Neural progenitor cell (in vitro differentiated cells): Measurements from ENCODE around the gene D2HGDH. TPM values are rescaled to one million over a fixed set of nuclear protein-coding genes. Genes with fewer than 3 reads are reported as not detected.

ENCODE experiments used
- DNase-seq: peaks from one replicate; pipeline ENCODE4 v3.0.0-alpha.2; 2016; ENCODE audit warnings: low spot score
- H2AFZ ChIP-seq: fragments of 200-600 bp; sonication (generic); replicated peaks from 2 replicates; pipeline ENCODE4 v1.6.1; 2016; ENCODE audit warnings: antibody characterized with exemption
- H3F3A ChIP-seq: fragments of 200-600 bp; sonication (generic); 2 replicates; pipeline ENCODE4 v1.6.1; 2016; ENCODE audit warnings: antibody characterized with exemption, low read depth
- H3K27ac ChIP-seq: fragments of 200-600 bp; sonication (generic); 2 replicates; pipeline ENCODE4 v1.5.1; 2016; ENCODE audit warnings: mild to moderate bottlenecking
- H3K27me3 ChIP-seq: fragments of 200-600 bp; sonication (generic); 2 replicates; pipeline ENCODE4 v1.6.1; 2016; ENCODE audit warnings: mild to moderate bottlenecking, moderate library complexity
- H3K36me3 ChIP-seq: fragments of 200-600 bp; sonication (generic); 2 replicates; pipeline ENCODE4 v1.5.1; 2016
- H3K4me1 ChIP-seq: fragments of 200-600 bp; sonication (generic); 2 replicates; pipeline ENCODE4 v1.6.1; 2016; ENCODE audit warnings: mixed run types
- H3K4me2 ChIP-seq: fragments of 200-600 bp; sonication (generic); 2 replicates; pipeline ENCODE4 v1.6.1; 2016
- H3K4me3 ChIP-seq: fragments of 200-600 bp; sonication (generic); 2 replicates; pipeline ENCODE4 v1.5.1; 2016
- H3K79me2 ChIP-seq: fragments of 200-600 bp; sonication (generic); 2 replicates; pipeline ENCODE4 v1.6.1; 2016; ENCODE audit warnings: low read depth
- H3K9ac ChIP-seq: fragments of 200-600 bp; sonication (generic); 2 replicates; pipeline ENCODE4 v1.6.1; 2016
- H3K9me3 ChIP-seq: fragments of 200-600 bp; sonication (generic); 2 replicates; pipeline ENCODE4 v1.5.1; 2016; ENCODE audit warnings: low read depth
- H4K20me1 ChIP-seq: fragments of 200-600 bp; sonication (generic); 2 replicates; pipeline ENCODE4 v1.6.1; 2016; ENCODE audit warnings: low read depth
- H3K27ac Mint-ChIP-seq: 3 replicates; pipeline ENCODE4 v1.8.0; 2021; ENCODE audit warnings: mixed read lengths
- H3K27me3 Mint-ChIP-seq: 2 replicates; pipeline ENCODE4 v1.8.0; 2022; ENCODE audit warnings: low read depth, mild to moderate bottlenecking, inconsistent platforms, moderate library complexity, mixed read lengths; ENCODE audit not compliant: insufficient read depth
- H3K36me3 Mint-ChIP-seq: 3 replicates; pipeline ENCODE4 v1.8.0; 2021; ENCODE audit warnings: mixed read lengths
- H3K4me1 Mint-ChIP-seq: 3 replicates; pipeline ENCODE4 v1.8.0; 2021; ENCODE audit warnings: mixed read lengths
- H3K4me3 Mint-ChIP-seq: 3 replicates; pipeline ENCODE4 v1.8.0; 2021; ENCODE audit warnings: mild to moderate bottlenecking, moderate library complexity, mixed read lengths
- H3K9me3 Mint-ChIP-seq: 3 replicates; pipeline ENCODE4 v1.8.0; 2020; ENCODE audit warnings: mixed read lengths
- EZH2 ChIP-seq: fragments of 200-600 bp; sonication (generic); IDR thresholded peaks from 2 replicates; pipeline ENCODE4 v1.6.1; 2017; ENCODE audit warnings: antibody characterized with exemption, mild to moderate bottlenecking, moderate library complexity
- EZH2phosphoT487 ChIP-seq: fragments of 200-600 bp; sonication (generic); IDR thresholded peaks from 2 replicates; pipeline ENCODE4 v1.6.1; 2017; ENCODE audit warnings: antibody characterized with exemption
- total RNA-seq: library from RNA; depleted of rRNA; stranded (reverse); fragments of >200 nt; gene quantifications from 2 replicates; pipeline ENCODE4 v1.2.3, GENCODE V29; 2015; ENCODE audit warnings: low replicate concordance
- TF ChIP-seq, protein P1 (sequence below): fragments of 200-600 bp; sonication (generic); IDR thresholded peaks from 2 replicates; pipeline ENCODE4 v1.5.1; 2017; ENCODE audit warnings: antibody characterized with exemption, mild to moderate bottlenecking

The D2HGDH gene
- total RNA-seq, 1 donor from 2014 or later, result 3.5 TPM

DNA sequence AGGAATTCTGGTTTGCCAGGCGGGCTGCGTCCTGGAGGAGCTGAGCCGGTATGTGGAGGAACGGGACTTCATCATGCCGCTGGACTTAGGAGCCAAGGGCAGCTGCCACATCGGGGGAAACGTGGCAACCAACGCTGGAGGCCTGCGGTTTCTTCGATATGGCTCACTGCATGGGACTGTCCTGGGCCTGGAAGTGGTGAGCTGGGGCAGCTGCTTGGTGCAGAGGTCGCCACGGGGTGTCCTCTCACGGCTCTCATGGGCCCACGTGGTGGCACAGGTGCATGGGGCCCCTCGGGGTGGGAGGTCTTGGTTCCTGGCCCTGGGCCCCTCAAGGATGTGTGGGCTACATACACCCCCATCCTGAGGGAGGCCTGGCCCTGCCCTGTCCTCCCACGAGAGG, 9.2 kb downstream of the D2HGDH start:
- H3K9me3 ChIP-seq, result no peaks in the 10 kb centered on the region
- H3K79me2 ChIP-seq, result no peaks in the 10 kb centered on the region
- H3K4me3 Mint-ChIP-seq, result no peak overlapping the region
- H3K27me3 Mint-ChIP-seq, result no peaks in the 10 kb centered on the region
- no peak overlapping the region for H3K27ac Mint-ChIP-seq
- H3K27ac ChIP-seq, result no peak overlapping the region
- no peaks in the 10 kb centered on the region for H3K4me1 Mint-ChIP-seq
- H3K4me3 ChIP-seq, result no peak overlapping the region
- H3K36me3 ChIP-seq, result no peaks in the 10 kb centered on the region
- no peaks in the 10 kb centered on the region for H4K20me1 ChIP-seq
- peaks cover 25% of the 10 kb centered on the region for H3K36me3 Mint-ChIP-seq
- TF ChIP-seq, protein P1, sequence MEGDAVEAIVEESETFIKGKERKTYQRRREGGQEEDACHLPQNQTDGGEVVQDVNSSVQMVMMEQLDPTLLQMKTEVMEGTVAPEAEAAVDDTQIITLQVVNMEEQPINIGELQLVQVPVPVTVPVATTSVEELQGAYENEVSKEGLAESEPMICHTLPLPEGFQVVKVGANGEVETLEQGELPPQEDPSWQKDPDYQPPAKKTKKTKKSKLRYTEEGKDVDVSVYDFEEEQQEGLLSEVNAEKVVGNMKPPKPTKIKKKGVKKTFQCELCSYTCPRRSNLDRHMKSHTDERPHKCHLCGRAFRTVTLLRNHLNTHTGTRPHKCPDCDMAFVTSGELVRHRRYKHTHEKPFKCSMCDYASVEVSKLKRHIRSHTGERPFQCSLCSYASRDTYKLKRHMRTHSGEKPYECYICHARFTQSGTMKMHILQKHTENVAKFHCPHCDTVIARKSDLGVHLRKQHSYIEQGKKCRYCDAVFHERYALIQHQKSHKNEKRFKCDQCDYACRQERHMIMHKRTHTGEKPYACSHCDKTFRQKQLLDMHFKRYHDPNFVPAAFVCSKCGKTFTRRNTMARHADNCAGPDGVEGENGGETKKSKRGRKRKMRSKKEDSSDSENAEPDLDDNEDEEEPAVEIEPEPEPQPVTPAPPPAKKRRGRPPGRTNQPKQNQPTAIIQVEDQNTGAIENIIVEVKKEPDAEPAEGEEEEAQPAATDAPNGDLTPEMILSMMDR, result no peak
- no peak for TF ChIP-seq EZH2
- TF ChIP-seq EZH2phosphoT487, result no peak
- no peak overlapping the region for H3K4me2 ChIP-seq
- peaks cover 9% of the 10 kb centered on the region for H3K9me3 Mint-ChIP-seq
- DNase-seq, result no peak
- no peak overlapping the region for H2AFZ ChIP-seq
- H3K27me3 ChIP-seq, result no peaks in the 10 kb centered on the region
- no peaks in the 10 kb centered on the region for H3F3A ChIP-seq
- no peaks in the 10 kb centered on the region for H3K4me1 ChIP-seq
- no peak overlapping the region for H3K9ac ChIP-seq

DNA sequence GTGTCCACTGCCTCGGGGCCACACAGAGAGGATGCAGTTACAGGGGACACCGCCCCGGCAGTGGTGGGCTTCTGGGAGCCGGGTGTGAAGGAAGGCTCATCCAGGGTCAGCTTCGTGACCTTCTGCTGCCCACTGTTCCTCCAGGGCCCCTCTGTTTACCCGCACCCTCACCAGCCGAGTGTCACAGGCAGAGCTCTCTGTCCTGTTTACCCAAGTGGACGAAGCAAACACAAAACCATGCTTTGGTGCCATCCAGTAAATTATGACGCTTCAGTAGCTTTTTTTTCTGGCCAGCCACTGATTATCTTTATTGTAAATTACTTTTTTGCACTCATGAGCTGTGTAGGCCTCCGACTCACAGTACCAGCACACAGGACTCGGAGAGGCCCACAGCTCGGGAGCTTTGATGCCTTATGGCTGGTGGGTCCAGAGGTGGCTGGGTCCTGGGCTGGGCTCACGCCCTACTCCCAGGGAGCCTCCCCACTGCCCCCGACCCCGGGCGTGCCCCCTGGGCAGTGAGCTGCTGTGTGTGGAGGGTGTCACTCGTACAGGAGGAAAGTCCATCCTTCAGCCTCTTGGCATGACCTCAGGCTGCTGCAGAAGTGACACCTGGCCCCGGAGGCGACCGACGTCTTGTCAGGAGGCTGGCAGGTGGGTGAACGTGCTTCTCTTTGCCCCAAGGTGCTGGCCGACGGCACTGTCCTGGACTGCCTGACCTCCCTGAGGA, 9.8 kb downstream of the D2HGDH start:
- Histone ChIP-seq H3K36me3 (no peaks in the 10 kb centered on the region), H3K4me1 (no peaks in the 10 kb centered on the region), H3K9ac (no peak overlapping the region), H3K4me2 (no peak overlapping the region), H3K27me3 (no peaks in the 10 kb centered on the region), H3K4me3 (no peak overlapping the region), H3K27ac (no peak overlapping the region), H4K20me1 (no peaks in the 10 kb centered on the region), H3K79me2 (no peaks in the 10 kb centered on the region), H2AFZ (no peak overlapping the region), H3K9me3 (no peaks in the 10 kb centered on the region), H3F3A (no peaks in the 10 kb centered on the region)
- Mint-ChIP-seq H3K36me3 (peaks cover 27% of the 10 kb centered on the region), H3K27ac (no peak overlapping the region), H3K9me3 (peaks cover 9% of the 10 kb centered on the region), H3K27me3 (no peaks in the 10 kb centered on the region), H3K4me3 (no peak overlapping the region), H3K4me1 (no peaks in the 10 kb centered on the region)
- TF ChIP-seq, protein P1, result no peak
- TF ChIP-seq EZH2, result no peak
- no peak for TF ChIP-seq EZH2phosphoT487
- no peak for DNase-seq

DNA sequence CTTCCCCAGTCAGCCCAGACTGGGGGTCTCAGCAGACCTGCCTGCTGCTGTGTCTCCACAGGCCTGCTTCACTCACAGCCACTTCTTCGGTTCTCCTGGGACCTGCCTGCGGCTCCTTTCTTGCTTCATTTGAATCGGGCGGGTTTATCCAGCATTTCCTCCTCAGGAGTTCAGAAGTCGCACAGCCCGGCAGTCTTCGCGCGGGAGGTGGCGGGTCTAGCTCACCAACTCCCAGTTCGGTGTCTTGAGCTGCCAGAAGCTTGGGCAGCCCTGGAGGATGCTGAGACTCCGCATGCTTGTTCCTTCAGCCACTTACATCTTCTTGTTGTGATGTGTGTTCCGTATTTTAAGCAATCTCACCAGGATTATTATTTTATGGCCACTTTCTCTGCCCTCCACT, 10.8 kb downstream of the D2HGDH start:
- no peaks in the 10 kb centered on the region for H3K79me2 ChIP-seq
- peaks cover 2% of the 10 kb centered on the region for H3K27me3 Mint-ChIP-seq
- no peak overlapping the region for H2AFZ ChIP-seq
- no peaks in the 10 kb centered on the region for H3K27me3 ChIP-seq
- no peak overlapping the region for H3K27ac ChIP-seq
- DNase-seq, result no peak
- H3K27ac Mint-ChIP-seq, result no peak overlapping the region
- H4K20me1 ChIP-seq, result no peaks in the 10 kb centered on the region
- H3K9me3 ChIP-seq, result no peaks in the 10 kb centered on the region
- TF ChIP-seq EZH2phosphoT487 (no peak), EZH2 (no peak)
- TF ChIP-seq, protein P1, result no peak
- no peaks in the 10 kb centered on the region for H3K36me3 ChIP-seq
- H3K36me3 Mint-ChIP-seq, result peaks cover 33% of the 10 kb centered on the region
- no peak overlapping the region for H3K9ac ChIP-seq
- no peaks in the 10 kb centered on the region for H3K4me1 Mint-ChIP-seq
- no peak overlapping the region for H3K4me3 ChIP-seq
- peaks cover 11% of the 10 kb centered on the region for H3K9me3 Mint-ChIP-seq
- H3K4me3 Mint-ChIP-seq, result no peak overlapping the region
- no peaks in the 10 kb centered on the region for H3K4me1 ChIP-seq
- H3F3A ChIP-seq, result no peaks in the 10 kb centered on the region
- no peak overlapping the region for H3K4me2 ChIP-seq
